GM19455 (cell line): ENCODE measurements around the gene CYFIP1.

ENCODE experiments used
- ATAC-seq: cut with Tn5 transposase; IDR thresholded peaks from one replicate; pipeline ENCODE4 v1.9.1; 2021; ENCODE audit not compliant: unreplicated experiment

Gene CYFIP1

GRCh38 chr15:22968366-22968765, 11.8 kb downstream of the CYFIP1 start:
- no peak for ATAC-seq

GRCh38 chr15:22967084-22967770, 12.9 kb downstream of the CYFIP1 start:
- ATAC-seq = no peak

- no peak for ATAC-seq
These were observed 13.7 kb downstream of the CYFIP1 start for GRCh38 chr15:22966321-22967083.

- ATAC-seq = no peak
These were observed 16.5 kb downstream of the CYFIP1 start for GRCh38 chr15:22963641-22964040.

GRCh38 chr15:22962611-22963010, 17.6 kb downstream of the CYFIP1 start:
- no peak for ATAC-seq

GRCh38 chr15:22961762-22962161, 18.4 kb downstream of the CYFIP1 start:
- no peak for ATAC-seq

- ATAC-seq = no peak
These were observed 19.6 kb downstream of the CYFIP1 start for GRCh38 chr15:22960556-22960955.

- no peak for ATAC-seq
These were observed 20.0 kb downstream of the CYFIP1 start for GRCh38 chr15:22960126-22960525.

GRCh38 chr15:22959321-22960101, 20.7 kb downstream of the CYFIP1 start:
- ATAC-seq = no peak

- ATAC-seq = no peak
These were observed 21.5 kb downstream of the CYFIP1 start for GRCh38 chr15:22958487-22959280.

GRCh38 chr15:22956978-22957260, 23.2 kb downstream of the CYFIP1 start:
- ATAC-seq = no peak

- no peak for ATAC-seq
These were observed 23.8 kb downstream of the CYFIP1 start for GRCh38 chr15:22956257-22956977.

GRCh38 chr15:22955544-22956119, 24.5 kb downstream of the CYFIP1 start:
- ATAC-seq = no peak

- ATAC-seq = no peak
These were observed 25.2 kb downstream of the CYFIP1 start for GRCh38 chr15:22954798-22955543.

- ATAC-seq = no peak
These were observed 25.8 kb downstream of the CYFIP1 start for GRCh38 chr15:22954326-22954725.

GRCh38 chr15:22952796-22953579, 27.2 kb downstream of the CYFIP1 start:
- no peak for ATAC-seq

- ATAC-seq = no peak
These were observed 28.5 kb downstream of the CYFIP1 start for GRCh38 chr15:22951381-22952280.

GRCh38 chr15:22951031-22951380, 29.2 kb downstream of the CYFIP1 start:
- ATAC-seq = no peak
